Measurements from ENCODE around the gene SMYD3. TPM values are rescaled to one million over a fixed set of nuclear protein-coding genes. Genes with fewer than 3 reads are reported as not detected.

SMYD3 gene
- total RNA-seq, 2 experiments from 2014 or later, result 17.1 TPM

DNA sequence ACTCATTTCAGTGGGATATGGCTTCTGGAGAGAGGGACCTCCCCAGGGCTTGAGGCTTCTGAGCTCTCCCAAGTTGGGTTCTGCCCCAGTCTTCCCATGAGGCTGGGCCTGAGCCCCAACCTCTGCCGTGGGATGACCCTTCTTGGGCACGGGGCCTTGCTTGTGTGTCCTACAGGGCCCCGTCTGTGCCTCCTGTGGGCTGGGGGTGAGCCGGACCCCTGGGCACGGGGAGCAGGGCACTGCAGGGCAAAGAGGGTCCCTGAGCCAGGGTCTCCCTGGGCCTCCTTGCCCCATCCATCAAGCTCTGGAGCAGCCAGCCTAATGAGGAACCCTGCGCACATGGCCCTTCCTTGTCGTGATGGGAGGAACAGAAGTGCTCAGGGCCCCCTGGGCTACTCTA is 5.2 kb upstream of the SMYD3 start:
- POLR2A ChIA-PET, result no interaction called here
- H3K4me3 Mint-ChIP-seq, result no peak overlapping the region
- no peak for DNase-seq
- no peak overlapping the region for H3K27ac Mint-ChIP-seq
- CTCF ChIA-PET, result interaction anchor here (0.9 kb wide), 1 partner anchor 21 kb away, joined by 3 read pairs; no protein-coding TSS in a partner anchor
- H3K36me3 Mint-ChIP-seq (ENCODE audit: low read depth), result no peaks in the 10 kb centered on the region
- no peaks in the 10 kb centered on the region for H3K27me3 Mint-ChIP-seq
- peaks cover 13% of the 10 kb centered on the region for H3K4me1 Mint-ChIP-seq
- peaks cover 18% of the 10 kb centered on the region for H3K9me3 Mint-ChIP-seq

DNA sequence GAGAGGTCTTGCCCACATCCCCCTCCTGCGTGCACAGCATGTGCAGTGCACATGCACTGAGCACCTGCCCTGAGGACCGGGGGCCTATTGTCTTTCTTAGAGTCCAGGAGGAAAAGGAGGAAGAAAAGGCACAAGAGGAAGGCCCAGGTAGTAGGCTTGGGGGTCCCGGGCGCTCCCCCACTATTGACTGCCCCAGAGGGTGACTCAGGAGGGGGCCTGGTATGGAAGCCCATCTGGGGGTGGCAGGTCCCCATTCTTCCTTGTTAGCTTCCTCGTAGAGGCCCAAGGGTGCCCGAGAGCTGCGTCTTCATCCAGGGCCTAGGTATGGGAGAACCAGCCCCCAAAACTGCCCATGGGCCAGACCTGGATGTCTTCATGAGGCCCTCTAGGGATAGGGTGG is 4.1 kb upstream of the SMYD3 start:
- H3K4me1 Mint-ChIP-seq, result peaks cover 16% of the 10 kb centered on the region
- no peak overlapping the region for H3K27ac Mint-ChIP-seq
- peaks cover 16% of the 10 kb centered on the region for H3K9me3 Mint-ChIP-seq
- CTCF ChIA-PET, result no interaction called here
- DNase-seq, result no peak
- no peaks in the 10 kb centered on the region for H3K36me3 Mint-ChIP-seq (ENCODE audit: low read depth)
- no peaks in the 10 kb centered on the region for H3K27me3 Mint-ChIP-seq
- POLR2A ChIA-PET, result no interaction called here
- no peak overlapping the region for H3K4me3 Mint-ChIP-seq

DNA sequence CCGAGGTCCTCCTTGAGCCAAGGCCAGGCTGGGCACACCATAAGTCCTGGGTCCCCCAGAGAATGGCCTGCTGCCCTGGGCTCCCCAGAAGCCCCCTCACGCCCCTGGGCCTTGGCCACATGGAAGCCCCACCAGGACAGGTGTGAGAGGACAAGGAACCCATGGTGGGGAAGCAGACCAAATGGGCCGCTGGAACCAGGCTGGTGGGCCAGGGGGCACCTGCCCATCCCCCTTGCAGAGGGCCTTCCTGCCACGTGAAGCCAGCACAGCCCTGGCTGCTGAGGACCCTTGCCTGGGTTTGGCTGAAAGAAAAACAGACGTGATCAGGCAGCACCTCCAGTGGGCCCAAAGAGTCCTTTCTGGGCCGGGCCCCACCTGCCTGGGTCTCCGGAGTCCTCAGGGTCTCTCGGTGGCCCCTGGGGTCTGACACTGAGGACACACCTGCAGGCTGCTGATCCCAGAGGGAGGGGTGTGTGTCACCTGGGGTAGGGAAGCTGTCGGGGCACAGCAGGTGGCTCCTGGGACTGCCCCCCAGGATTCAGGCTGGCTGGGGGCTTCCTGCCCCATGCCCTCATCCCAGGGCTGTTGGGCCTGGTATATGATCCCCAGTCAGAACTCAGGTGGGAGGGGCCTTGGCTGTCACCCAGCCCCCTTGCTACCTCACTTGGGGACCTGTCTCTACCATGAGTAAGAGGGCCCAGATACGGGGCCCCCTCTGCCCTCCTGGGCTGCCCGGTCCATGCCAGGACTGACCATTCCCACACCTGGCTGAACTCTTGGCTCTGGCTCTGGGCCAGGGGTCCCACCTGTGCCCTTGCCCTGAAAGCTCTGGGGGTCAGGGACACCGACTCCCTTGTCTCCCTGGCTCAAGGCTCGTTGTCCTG is 3.3 kb upstream of the SMYD3 start:
- Mint-ChIP-seq H3K9me3 (peaks cover 9% of the 10 kb centered on the region), H3K36me3 (ENCODE audit: low read depth) (no peaks in the 10 kb centered on the region), H3K4me3 (no peak overlapping the region), H3K27ac (no peak overlapping the region), H3K4me1 (peaks cover 24% of the 10 kb centered on the region), H3K27me3 (no peaks in the 10 kb centered on the region)
- POLR2A ChIA-PET, result no interaction called here
- DNase-seq, result no peak
- CTCF ChIA-PET, result no interaction called here

DNA sequence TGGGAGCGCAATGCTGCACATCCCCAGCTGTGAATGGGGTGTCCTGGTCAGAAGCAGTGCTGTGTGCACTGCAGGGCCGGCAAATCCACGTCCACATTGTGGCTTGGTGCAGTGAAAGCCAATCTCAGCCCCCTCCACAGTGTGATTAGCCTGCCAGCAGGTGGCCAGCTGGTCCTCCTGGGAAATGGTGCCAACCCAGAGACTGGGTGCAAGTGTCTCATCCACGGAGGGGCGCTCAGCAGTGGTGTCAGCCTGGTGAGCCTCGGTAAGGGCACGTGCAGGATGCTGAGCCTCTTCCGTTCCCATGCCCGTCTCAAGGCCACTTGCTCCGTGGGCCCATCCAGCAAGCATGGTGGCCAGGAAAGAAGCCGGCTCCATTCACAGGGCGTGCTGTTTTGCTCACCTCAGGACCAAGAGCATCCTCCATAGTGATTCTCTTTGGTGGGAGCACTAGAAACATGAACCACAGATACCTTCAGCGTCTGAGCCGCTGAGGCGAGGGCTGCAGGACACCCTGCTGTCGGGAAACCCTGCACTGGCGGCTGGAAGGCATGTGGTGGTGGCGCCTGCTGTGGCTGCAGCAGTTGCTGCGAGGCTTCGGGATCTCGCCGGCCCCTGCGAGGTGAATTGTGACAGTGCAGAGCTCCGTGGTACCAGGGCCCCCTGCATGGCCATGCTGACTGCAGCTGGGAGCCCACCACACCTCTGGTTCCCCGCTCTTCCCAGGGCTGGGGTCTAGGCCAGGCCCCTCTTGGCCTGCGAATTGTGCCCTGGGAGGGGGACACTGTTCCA is 2.0 kb upstream of the SMYD3 start:
- H3K27ac Mint-ChIP-seq, result no peak overlapping the region

DNA sequence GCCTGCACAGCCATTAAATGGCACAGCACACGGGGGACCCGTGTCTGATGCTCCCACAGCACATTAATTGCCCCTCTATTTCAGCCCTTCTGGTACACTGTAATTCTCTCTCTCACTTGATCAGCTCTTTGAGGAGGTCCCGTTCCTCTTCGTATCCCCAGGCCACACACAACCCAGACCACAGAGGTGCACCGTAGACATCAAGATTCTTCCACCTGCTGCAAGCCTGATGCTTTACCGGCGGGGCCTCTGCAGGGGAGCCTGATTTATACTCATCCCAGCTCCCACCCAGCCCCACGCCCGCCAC is 759 bp downstream of the SMYD3 start:
- ChIA-PET CTCF (interaction anchor here (0.8 to 1.9 kb wide), 3 partner anchors 8 to 47 kb away, joined by 3 to 8 read pairs (median 3); no protein-coding TSS in a partner anchor), POLR2A (no interaction called here)
- Mint-ChIP-seq H3K4me3 (peak overlapping the region; percentile 84), H3K27me3 (no peaks in the 10 kb centered on the region), H3K9me3 (no peaks in the 10 kb centered on the region), H3K27ac (peak overlapping the region; percentile 81), H3K36me3 (ENCODE audit: low read depth) (peaks cover 4% of the 10 kb centered on the region), H3K4me1 (peaks cover 33% of the 10 kb centered on the region)
- DNase-seq, result no peak

More for the DNA sequence above, 2.0 kb upstream of the SMYD3 start:
- no peak for DNase-seq
- Mint-ChIP-seq H3K4me3 (no peak overlapping the region), H3K4me1 (peaks cover 25% of the 10 kb centered on the region), H3K36me3 (ENCODE audit: low read depth) (no peaks in the 10 kb centered on the region), H3K9me3 (no peaks in the 10 kb centered on the region), H3K27me3 (no peaks in the 10 kb centered on the region)
- ChIA-PET POLR2A (no interaction called here), CTCF (interaction anchor here (0.8 to 0.9 kb wide), 3 partner anchors 10 to 49 kb away, joined by 3 read pairs; no protein-coding TSS in a partner anchor)

DNA sequence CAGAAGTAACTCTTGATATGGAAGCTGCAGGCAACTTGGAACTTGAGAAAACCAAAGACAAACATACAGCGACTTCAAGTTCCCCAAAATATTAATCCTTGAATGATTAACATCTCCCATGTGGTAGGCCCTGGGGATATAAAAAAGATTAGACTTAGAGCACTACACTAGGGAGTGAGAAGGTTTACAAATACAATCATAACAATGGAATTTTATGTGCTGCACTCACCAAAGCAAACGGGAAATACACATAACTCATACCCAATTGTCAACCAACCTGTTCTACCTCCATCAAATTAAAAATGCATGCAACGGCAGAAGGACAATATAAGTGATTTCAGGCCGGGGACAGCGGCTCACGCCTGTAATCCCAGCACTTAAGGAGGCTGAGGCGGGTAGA is 3.7 kb downstream of the SMYD3 start:
- Mint-ChIP-seq H3K9me3 (no peaks in the 10 kb centered on the region), H3K36me3 (ENCODE audit: low read depth) (peaks cover 4% of the 10 kb centered on the region), H3K27me3 (no peaks in the 10 kb centered on the region), H3K27ac (no peak overlapping the region), H3K4me1 (peaks cover 33% of the 10 kb centered on the region), H3K4me3 (no peak overlapping the region)
- CTCF ChIA-PET, result no interaction called here
- POLR2A ChIA-PET, result no interaction called here
- DNase-seq, result no peak

DNA sequence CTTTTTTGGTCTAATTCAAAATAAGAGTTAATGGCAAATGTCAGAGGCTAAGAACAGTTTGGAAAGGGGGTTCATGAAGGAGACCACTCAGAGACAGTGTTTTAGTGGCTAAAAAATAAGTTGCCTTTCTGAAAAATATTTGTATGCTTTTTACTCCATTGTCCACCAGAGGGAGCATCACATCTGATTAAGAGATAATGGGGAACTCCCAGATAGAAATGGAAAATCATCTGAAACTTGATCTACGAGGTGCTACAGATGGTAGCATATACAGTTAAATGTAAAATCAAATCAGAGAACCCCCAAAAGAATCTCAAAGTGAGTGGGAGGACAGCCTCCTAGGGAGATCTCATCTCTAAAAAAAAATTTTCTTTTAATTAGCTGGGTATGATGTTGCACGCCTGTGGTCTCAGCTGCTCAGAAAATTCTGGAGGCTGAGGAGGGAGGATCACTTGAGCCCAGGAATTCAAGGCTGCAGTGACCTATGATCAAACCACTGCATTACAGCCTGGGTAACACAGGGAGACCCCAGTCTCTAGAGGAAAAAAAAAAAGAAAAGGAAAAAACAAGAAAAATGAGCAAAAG is 9.7 kb downstream of the SMYD3 start:
- H3K27me3 Mint-ChIP-seq, result no peaks in the 10 kb centered on the region
- POLR2A ChIA-PET, result no interaction called here
- H3K4me3 Mint-ChIP-seq, result no peak overlapping the region
- peaks cover 4% of the 10 kb centered on the region for H3K36me3 Mint-ChIP-seq (ENCODE audit: low read depth)
- no peaks in the 10 kb centered on the region for H3K9me3 Mint-ChIP-seq
- CTCF ChIA-PET, result interaction anchor here (0.5 to 1.3 kb wide), 11 partner anchors 8 to 1660 kb away, joined by 3 to 8 read pairs (median 4); partner anchors contain the start of gene SMYD3
- no peak overlapping the region for H3K27ac Mint-ChIP-seq
- DNase-seq, result peak; percentile 60
- peaks cover 13% of the 10 kb centered on the region for H3K4me1 Mint-ChIP-seq

DNA sequence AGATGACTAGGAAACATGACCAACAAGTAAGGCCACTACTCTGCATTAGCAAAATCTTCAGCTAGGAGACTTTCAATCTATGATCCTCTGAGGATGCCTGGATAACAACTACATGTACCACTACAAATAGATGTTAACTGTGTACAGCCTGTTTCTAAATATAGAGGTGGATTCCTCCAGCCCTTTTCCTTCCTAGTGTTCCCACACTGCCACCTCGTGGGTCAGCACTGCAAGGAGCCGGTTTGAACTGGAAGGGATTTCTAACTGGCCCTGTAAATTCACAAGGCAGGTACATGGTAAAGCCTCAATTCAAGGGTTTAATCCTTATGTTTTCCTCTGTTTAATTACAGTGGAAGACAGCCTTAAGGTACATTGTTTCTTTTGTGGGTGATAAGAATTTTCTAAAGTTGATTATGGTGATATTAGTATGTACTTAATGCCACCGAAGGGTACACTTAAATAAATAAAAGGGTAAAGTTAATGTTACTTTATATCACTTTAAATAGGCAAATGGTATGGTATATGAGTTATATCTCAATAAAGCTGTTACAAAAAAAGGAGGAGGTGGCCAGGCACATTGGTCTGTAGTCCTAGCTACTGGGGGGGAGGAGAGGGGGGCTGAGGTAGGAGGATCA is 14.4 kb downstream of the SMYD3 start:
- no peaks in the 10 kb centered on the region for H3K9me3 Mint-ChIP-seq
- ChIA-PET CTCF (no interaction called here), POLR2A (no interaction called here)
- H3K36me3 Mint-ChIP-seq (ENCODE audit: low read depth), result peaks cover 3% of the 10 kb centered on the region
- peaks cover 6% of the 10 kb centered on the region for H3K4me1 Mint-ChIP-seq
- DNase-seq, result peak; percentile 51
- H3K27ac Mint-ChIP-seq, result no peak overlapping the region
- H3K4me3 Mint-ChIP-seq, result no peak overlapping the region
- no peaks in the 10 kb centered on the region for H3K27me3 Mint-ChIP-seq

DNA sequence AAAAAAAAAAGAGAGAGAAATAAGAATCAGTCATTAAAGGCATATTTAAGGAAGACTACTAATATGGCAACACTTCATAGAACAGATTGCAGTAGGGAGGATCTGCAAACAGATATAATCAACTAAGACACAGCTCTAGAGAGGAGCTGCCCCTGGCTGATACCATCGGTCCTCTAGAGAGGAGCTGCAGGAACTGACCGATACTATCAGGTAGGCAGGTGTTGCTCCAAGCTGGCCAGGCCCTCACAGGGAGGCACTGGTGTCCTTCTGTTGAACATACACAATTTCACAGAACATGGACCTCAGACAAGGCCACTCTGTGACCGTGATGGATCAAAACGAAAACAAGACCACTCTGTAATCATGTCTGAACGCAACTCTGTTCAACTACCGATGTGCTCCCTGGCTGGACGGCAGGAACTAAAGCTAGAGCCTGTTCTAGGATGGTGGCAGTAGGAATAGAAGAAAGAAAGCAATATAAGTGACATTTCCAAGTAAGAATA is 15.5 kb downstream of the SMYD3 start:
- ChIA-PET POLR2A (no interaction called here), CTCF (interaction anchor here (0.7 kb wide), 1 partner anchor 210 kb away, joined by 5 read pairs; no protein-coding TSS in a partner anchor)
- Mint-ChIP-seq H3K4me3 (no peak overlapping the region), H3K4me1 (peaks cover 2% of the 10 kb centered on the region), H3K36me3 (ENCODE audit: low read depth) (peaks cover 5% of the 10 kb centered on the region), H3K27me3 (no peaks in the 10 kb centered on the region), H3K9me3 (no peaks in the 10 kb centered on the region), H3K27ac (peak overlapping the region; percentile 62)
- no peak for DNase-seq

DNA sequence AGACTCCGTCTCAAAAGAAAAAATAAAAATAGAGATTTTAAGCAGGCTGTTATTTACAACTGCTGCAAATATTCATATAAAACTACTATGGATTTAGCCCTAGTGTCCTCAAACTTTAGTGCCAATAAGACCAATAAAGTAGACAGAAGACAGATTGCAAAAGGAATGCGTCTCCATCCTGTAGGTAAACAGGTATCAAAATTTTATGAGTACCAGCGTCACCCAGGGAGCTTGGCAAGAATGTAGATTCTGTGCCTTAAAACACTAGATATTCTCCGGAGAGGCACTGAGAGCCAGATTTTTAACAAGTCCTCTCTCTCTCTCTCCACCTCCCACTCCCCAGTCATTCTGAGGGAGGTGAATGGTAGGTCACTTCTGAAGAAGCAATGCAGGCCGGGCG is 18.4 kb downstream of the SMYD3 start:
- Mint-ChIP-seq H3K9me3 (no peaks in the 10 kb centered on the region), H3K4me1 (peaks cover 4% of the 10 kb centered on the region), H3K27ac (no peak overlapping the region), H3K36me3 (ENCODE audit: low read depth) (peaks cover 5% of the 10 kb centered on the region), H3K4me3 (no peak overlapping the region), H3K27me3 (no peaks in the 10 kb centered on the region)
- no peak for DNase-seq
- ChIA-PET POLR2A (no interaction called here), CTCF (interaction anchor here (1.3 kb wide), 1 partner anchor 9 kb away, joined by 3 read pairs; no protein-coding TSS in a partner anchor)

DNA sequence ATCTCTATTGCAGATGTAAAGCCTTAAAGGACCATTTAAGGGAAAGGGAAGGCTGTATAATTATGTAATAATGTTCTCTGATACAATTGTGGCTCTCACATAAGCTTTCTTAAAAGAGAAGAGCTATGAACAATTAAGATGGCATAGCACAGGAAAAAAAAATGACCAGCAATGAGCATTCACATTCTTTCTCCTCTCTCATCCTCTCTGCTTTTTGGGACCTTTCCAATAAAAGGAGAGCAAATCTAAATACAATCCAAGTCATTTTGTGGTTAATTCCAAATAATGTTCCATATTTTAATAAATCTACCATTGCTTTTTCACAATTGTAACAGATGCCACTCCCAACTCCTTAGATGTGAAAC is 23.5 kb downstream of the SMYD3 start:
- peaks cover 2% of the 10 kb centered on the region for H3K36me3 Mint-ChIP-seq (ENCODE audit: low read depth)
- CTCF ChIA-PET, result interaction anchor here (1.3 kb wide), 1 partner anchor 10 kb away, joined by 3 read pairs; no protein-coding TSS in a partner anchor
- no peak overlapping the region for H3K27ac Mint-ChIP-seq
- H3K4me3 Mint-ChIP-seq, result no peak overlapping the region
- no peaks in the 10 kb centered on the region for H3K27me3 Mint-ChIP-seq
- DNase-seq, result no peak
- peaks cover 13% of the 10 kb centered on the region for H3K4me1 Mint-ChIP-seq
- POLR2A ChIA-PET, result interaction anchor here (0.7 kb wide), 1 partner anchor 51 kb away, joined by 3 read pairs; no protein-coding TSS in a partner anchor
- H3K9me3 Mint-ChIP-seq, result no peaks in the 10 kb centered on the region

DNA sequence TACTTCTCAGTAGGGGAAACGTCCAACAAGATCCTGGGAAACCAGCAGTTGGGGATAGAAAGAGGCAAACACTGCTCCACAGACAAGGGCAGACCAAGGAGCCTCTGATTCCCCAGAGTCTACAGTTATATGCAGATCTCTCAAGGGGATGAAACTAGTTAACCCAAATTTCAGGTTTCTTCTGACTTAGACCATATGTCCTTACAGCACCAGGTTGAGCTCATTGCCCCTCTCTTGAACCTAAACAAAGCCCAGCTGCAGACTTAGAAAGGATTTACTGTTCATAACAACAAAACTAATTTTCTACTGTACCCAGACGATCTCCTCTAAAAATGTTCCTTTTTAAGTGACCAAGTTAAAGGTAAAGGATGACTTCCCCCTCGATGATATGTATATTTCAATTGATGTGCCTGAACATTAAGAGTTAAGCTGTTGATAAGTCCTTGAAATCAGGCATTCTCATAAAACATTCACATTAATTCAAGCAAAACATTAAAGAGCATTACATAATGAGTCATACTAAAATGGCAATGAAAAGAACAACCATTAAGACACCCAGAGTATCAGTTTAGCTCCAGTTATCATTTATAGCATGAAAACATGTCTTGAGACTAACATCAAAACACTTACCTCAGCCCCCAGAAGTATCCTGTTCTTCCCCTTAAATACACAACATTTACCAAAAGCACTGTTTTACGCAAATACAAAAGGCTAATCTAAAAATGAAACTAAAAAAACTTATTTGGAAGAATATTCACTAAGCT is 24.1 kb downstream of the SMYD3 start:
- H3K4me3 Mint-ChIP-seq, result no peak overlapping the region
- CTCF ChIA-PET, result interaction anchor here (1.3 kb wide), 1 partner anchor 11 kb away, joined by 3 read pairs; no protein-coding TSS in a partner anchor
- POLR2A ChIA-PET, result interaction anchor here (0.7 kb wide), 1 partner anchor 52 kb away, joined by 3 read pairs; no protein-coding TSS in a partner anchor
- H3K9me3 Mint-ChIP-seq, result no peaks in the 10 kb centered on the region
- no peak overlapping the region for H3K27ac Mint-ChIP-seq
- no peak for DNase-seq
- peaks cover 2% of the 10 kb centered on the region for H3K36me3 Mint-ChIP-seq (ENCODE audit: low read depth)
- H3K27me3 Mint-ChIP-seq, result no peaks in the 10 kb centered on the region
- H3K4me1 Mint-ChIP-seq, result peaks cover 13% of the 10 kb centered on the region

All from activated CD4-positive, alpha-beta T cell treated with anti-CD3 and anti-CD28 coated beads, Interleukin-2, amount 10 ng/mL, durations not matched to agents 7 days and 5 days (primary cell).